ENCODE measurements around the gene DHCR7.

- TF ChIP-seq POLR2A (IDR thresholded peaks at IDR 0.05) (no peak), CTCF (IDR thresholded peaks at IDR 0.05) (no peak), EP300 (IDR thresholded peaks at IDR 0.05) (no peak)
These were observed 16.9 kb upstream of the DHCR7 start for GRCh38 chr11:71465054-71465453.

Data from ovary (tissue), 3 donors.